Stimulated activated CD4-positive, alpha-beta T cell treated with anti-CD3 and anti-CD28 coated beads, Interleukin-2, amount 100 ng/mL, for 4 hours (primary cell): Measurements from ENCODE around the gene EPHA3.

Experiments
- DNase-seq: peaks from one replicate; pipeline ENCODE4 v3.0.0-alpha.2; 2020; ENCODE audit warnings: low read depth

Gene EPHA3

GRCh38 chr3:89227634-89228033 is 120.2 kb downstream of the EPHA3 start:
- DNase-seq, result no peak

- DNase-seq, result no peak
Measured at GRCh38 chr3:89232155-89232554, 124.7 kb downstream of the EPHA3 start.

- DNase-seq, result no peak
Measured at GRCh38 chr3:89234620-89235019, 127.2 kb downstream of the EPHA3 start.

- DNase-seq, result no peak
Measured at GRCh38 chr3:89238846-89239245, 131.4 kb downstream of the EPHA3 start.

- no peak for DNase-seq
Measured at GRCh38 chr3:89239774-89240173, 132.4 kb downstream of the EPHA3 start.

GRCh38 chr3:89245612-89246011 is 138.2 kb downstream of the EPHA3 start:
- no peak for DNase-seq

GRCh38 chr3:89246326-89246725 is 138.9 kb downstream of the EPHA3 start:
- no peak for DNase-seq

GRCh38 chr3:89250742-89251141 is 143.3 kb downstream of the EPHA3 start:
- no peak for DNase-seq

- no peak for DNase-seq
Measured at GRCh38 chr3:89252016-89252415, 144.6 kb downstream of the EPHA3 start.

GRCh38 chr3:89252860-89253259 is 145.4 kb downstream of the EPHA3 start:
- DNase-seq, result no peak

GRCh38 chr3:89256395-89256794 is 149.0 kb downstream of the EPHA3 start:
- no peak for DNase-seq

GRCh38 chr3:89256882-89257281 is 149.5 kb downstream of the EPHA3 start:
- DNase-seq, result no peak

- DNase-seq, result no peak
Measured at GRCh38 chr3:89260721-89261120, 153.3 kb downstream of the EPHA3 start.

GRCh38 chr3:89261673-89262072 is 154.3 kb downstream of the EPHA3 start:
- no peak for DNase-seq

- DNase-seq, result no peak
Measured at GRCh38 chr3:89262309-89262929, 155.0 kb downstream of the EPHA3 start.

GRCh38 chr3:89264037-89264560 is 156.7 kb downstream of the EPHA3 start:
- DNase-seq, result no peak

GRCh38 chr3:89266074-89266473 is 158.7 kb downstream of the EPHA3 start:
- DNase-seq, result no peak

GRCh38 chr3:89268059-89268458 is 160.6 kb downstream of the EPHA3 start:
- DNase-seq, result no peak

- DNase-seq, result no peak
Measured at GRCh38 chr3:89270201-89270600, 162.8 kb downstream of the EPHA3 start.

- no peak for DNase-seq
Measured at GRCh38 chr3:89275001-89275400, 167.6 kb downstream of the EPHA3 start.

- no peak for DNase-seq
Measured at GRCh38 chr3:89276116-89276515, 168.7 kb downstream of the EPHA3 start.

GRCh38 chr3:89278302-89279025 is 171.0 kb downstream of the EPHA3 start:
- no peak for DNase-seq

- DNase-seq, result no peak
Measured at GRCh38 chr3:89280301-89280700, 172.9 kb downstream of the EPHA3 start.
